ENCODE data around the gene SORCS2. TPM values are rescaled to one million over a fixed set of nuclear protein-coding genes. Genes with fewer than 3 reads are reported as not detected.

Gene SORCS2
- total and polyA plus RNA-seq, 2 of the 13 experiments (the other 11 are each of a cell fraction or from before 2014, with no cell fraction given): 0.82 to 1.0 TPM

DNA sequence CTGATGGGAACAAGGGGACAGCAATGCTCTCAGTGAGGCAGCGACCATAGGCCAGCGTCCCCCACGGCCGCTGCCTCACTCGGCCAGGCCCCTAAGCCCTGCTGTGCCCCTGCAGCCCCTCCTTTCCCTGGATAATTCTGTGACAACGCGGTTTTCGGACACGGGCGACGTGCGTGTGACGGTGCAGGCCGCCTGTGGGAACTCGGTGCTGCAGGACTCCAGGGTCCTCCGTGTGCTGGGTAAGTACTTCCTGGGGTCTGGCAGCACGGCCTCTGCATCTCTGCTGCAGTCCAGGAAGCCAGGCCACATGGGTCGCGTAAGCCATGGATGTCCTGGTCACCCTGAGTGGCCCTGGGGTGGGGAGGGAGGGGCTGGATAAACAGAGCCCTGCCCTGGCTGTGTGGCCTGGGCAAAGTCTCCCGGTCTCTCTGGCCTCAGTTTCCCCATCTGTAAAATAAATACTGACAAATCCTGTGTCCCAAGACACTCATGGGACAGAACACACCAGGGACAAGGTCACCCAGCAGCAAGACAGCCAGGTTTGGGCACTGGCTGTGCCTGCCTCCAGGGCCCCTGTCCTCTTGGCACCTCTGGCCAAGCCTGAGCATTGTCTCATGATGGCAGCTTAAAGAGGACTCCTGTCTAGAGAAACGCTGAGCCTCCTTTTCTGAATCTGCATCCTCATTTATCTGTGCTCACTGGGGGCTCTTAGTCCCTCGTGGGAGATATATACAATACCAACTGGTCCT, 534.5 kb downstream of the SORCS2 start:
- no peaks in the 10 kb centered on the region for H3K36me3 ChIP-seq (replicated peaks in 1 of 2; ENCODE audit: control insufficient read depth in 1 of 2, insufficient read depth in 2 of 2, low read length in 2 of 2)
- no peak for ATAC-seq
- no peak for FAIRE-seq
- no TSS peak for BruUV-seq (replicated peaks)
- H3K4me3 ChIP-seq (replicated peaks in 1 of 3; ENCODE audit: insufficient read depth in 1 of 3, low read depth in 2 of 3, low read length in 3 of 3): no peak overlapping the region
- no peak overlapping the region for H3K27ac ChIP-seq (ENCODE audit: extremely low read length, insufficient read depth, low read length)
- no peaks in the 10 kb centered on the region for H3K27me3 ChIP-seq (ENCODE audit: control insufficient read depth in 1 of 2, insufficient read depth in 2 of 2, low read length in 2 of 2)
- intact Hi-C loops (cut with micrococcal nuclease; ENCODE audit: unreplicated experiment): no loop called here
- H3K79me2 ChIP-seq (ENCODE audit: insufficient read depth, low read length): no peaks in the 10 kb centered on the region
- in situ Hi-C loops (cut with HindIII; ENCODE audit: extremely low pct_ligation_motif_present, low pct_unique_long_range_greater_than_20kb): loop anchor here (10.0 kb wide), 1 partner anchor 532 kb away; the partner anchor contains the start of gene SORCS2
- no peak overlapping the region for H3K9ac ChIP-seq (ENCODE audit: insufficient read depth, low read depth, low read length)
- H4K20me1 ChIP-seq (ENCODE audit: insufficient read depth, low read length): no peaks in the 10 kb centered on the region
- ChIA-PET POLR2A (no interaction called here), CTCF (ENCODE audit: low intra/inter-chr PET ratio, low total read pairs) (no interaction called here)
- H3K4me1 ChIP-seq (ENCODE audit: insufficient read depth, low read length): no peaks in the 10 kb centered on the region
- no peak overlapping the region for H2AFZ ChIP-seq (ENCODE audit: low read length)
- H3K4me2 ChIP-seq (ENCODE audit: low read depth, low read length): no peak overlapping the region
- no peak for DNase-seq (ENCODE audit: low spot score)
- 76% methylated on average over 13 of the region's 22 CpGs for WGBS (ENCODE audit: low lambda C conversion rate)
- H3K9me3 ChIP-seq (ENCODE audit: low read length): no peaks in the 10 kb centered on the region
- no peak for TF ChIP-seq ZNF274 (CRISPR knock-in tag; IDR thresholded peaks at IDR 0.05)
- TF ChIP-seq KDM6A (CRISPR knock-in tag; IDR thresholded peaks at IDR 0.05; ENCODE audit: low read depth): no peak
- no peak for TF ChIP-seq KAT8 (CRISPR knock-in tag; IDR thresholded peaks at IDR 0.05)
- no peak for TF ChIP-seq SRSF1 (optimal IDR thresholded peaks at IDR 0.05; ENCODE audit: low read depth, low read length)
- TF ChIP-seq, protein P1, sequence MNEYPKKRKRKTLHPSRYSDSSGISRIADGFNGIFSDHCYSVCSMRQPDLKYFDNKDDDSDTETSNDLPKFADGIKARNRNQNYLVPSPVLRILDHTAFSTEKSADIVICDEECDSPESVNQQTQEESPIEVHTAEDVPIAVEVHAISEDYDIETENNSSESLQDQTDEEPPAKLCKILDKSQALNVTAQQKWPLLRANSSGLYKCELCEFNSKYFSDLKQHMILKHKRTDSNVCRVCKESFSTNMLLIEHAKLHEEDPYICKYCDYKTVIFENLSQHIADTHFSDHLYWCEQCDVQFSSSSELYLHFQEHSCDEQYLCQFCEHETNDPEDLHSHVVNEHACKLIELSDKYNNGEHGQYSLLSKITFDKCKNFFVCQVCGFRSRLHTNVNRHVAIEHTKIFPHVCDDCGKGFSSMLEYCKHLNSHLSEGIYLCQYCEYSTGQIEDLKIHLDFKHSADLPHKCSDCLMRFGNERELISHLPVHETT (CRISPR knock-in tag; conservative IDR thresholded peaks at IDR 0.05): no peak
- no peak for TF ChIP-seq PHB2 (IDR thresholded peaks at IDR 0.05; ENCODE audit: partially characterized antibody)
- no peak for TF ChIP-seq NFE2L1 (CRISPR knock-in tag; IDR thresholded peaks at IDR 0.05; ENCODE audit: borderline replicate concordance)
- no peak for TF ChIP-seq ZNF512B (CRISPR knock-in tag; IDR thresholded peaks at IDR 0.05; ENCODE audit: borderline replicate concordance)
- no peak for TF ChIP-seq TBX3 (IDR thresholded peaks at IDR 0.05; ENCODE audit: borderline replicate concordance)
- no peak for TF ChIP-seq ZNF83 (CRISPR knock-in tag; IDR thresholded peaks at IDR 0.05; ENCODE audit: borderline replicate concordance)
- no peak for TF ChIP-seq ZNF501 (CRISPR knock-in tag; IDR thresholded peaks at IDR 0.05)
- no peak for TF ChIP-seq FUBP1 (CRISPR knock-in tag; IDR thresholded peaks at IDR 0.05; ENCODE audit: borderline replicate concordance)
- TF ChIP-seq NR1H2 (CRISPR knock-in tag; IDR thresholded peaks at IDR 0.05; ENCODE audit: borderline replicate concordance, low read depth): no peak
- TF ChIP-seq, protein P2, sequence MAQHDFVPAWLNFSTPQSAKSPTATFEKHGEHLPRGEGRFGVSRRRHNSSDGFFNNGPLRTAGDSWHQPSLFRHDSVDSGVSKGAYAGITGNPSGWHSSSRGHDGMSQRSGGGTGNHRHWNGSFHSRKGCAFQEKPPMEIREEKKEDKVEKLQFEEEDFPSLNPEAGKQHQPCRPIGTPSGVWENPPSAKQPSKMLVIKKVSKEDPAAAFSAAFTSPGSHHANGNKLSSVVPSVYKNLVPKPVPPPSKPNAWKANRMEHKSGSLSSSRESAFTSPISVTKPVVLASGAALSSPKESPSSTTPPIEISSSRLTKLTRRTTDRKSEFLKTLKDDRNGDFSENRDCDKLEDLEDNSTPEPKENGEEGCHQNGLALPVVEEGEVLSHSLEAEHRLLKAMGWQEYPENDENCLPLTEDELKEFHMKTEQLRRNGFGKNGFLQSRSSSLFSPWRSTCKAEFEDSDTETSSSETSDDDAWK (CRISPR knock-in tag; IDR thresholded peaks at IDR 0.05): no peak
- no peak for TF ChIP-seq ZNF296 (CRISPR knock-in tag; conservative IDR thresholded peaks at IDR 0.05)
- no peak for TF ChIP-seq DMAP1 (CRISPR knock-in tag; IDR thresholded peaks at IDR 0.05)
- no peak for TF ChIP-seq ZNF468 (CRISPR knock-in tag; IDR thresholded peaks at IDR 0.05)
- no peak for TF ChIP-seq ZNF550 (CRISPR knock-in tag; IDR thresholded peaks at IDR 0.05; ENCODE audit: borderline replicate concordance)
